NCI-H2196 treated with DMSO at 0.1 percent for 48 hours (cell line): Measurements from ENCODE around the gene IL17RC.
A peak's percentile ranks its signal among the peaks of the same experiment; 100 is the strongest.

Experiments
- DNase-seq: peaks from one replicate; lab custom pipeline; 2025; ENCODE audit not compliant: unreplicated experiment; lab: John Stamatoyannopoulos, UW

IL17RC gene

DNA sequence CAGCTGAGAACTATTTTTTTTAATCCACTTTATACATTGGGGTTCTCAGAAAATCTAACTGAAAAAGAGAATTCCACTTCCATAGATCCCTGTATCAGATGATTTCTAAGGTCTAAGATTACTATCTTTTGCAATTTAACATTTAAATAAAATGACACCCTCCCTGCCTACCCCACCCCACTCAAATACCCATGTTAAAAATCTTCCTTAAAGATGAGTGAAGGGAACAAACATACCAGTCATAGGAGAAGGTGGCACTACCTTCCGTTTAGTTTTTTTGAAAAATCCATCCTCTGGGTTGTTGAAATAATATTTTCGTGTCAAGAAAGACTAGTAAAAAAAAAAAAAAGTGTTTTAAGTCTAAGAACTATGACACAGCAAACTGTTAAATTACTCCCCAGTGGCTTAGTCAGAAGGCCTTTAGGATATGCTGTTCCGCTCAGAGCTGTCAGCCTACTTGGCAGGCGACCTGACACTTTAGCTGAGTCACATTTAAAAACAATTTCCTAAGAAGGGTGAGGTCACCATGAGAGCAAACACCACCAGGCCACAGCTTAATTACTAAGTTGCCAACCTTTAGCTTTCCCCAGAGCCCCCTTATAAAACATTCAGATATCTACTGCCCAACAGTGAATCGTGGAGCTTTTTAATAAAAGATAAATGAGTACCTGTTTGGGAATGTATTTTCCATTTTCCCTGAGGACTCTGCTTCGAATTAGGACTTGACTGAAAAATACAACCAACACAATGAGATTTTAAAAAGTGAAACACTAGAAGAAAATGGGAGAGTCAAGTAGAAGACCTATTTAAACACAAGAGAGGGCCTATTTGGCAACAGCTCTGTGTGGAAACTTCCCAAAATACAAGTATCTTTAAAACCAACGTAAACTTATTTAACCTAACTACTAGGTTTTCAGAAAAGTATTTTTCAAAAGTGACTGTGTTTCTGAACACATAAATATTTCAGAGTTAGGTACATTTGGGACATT is 60.1 kb downstream of the IL17RC start:
- DNase-seq, result peak; percentile 55

DNA sequence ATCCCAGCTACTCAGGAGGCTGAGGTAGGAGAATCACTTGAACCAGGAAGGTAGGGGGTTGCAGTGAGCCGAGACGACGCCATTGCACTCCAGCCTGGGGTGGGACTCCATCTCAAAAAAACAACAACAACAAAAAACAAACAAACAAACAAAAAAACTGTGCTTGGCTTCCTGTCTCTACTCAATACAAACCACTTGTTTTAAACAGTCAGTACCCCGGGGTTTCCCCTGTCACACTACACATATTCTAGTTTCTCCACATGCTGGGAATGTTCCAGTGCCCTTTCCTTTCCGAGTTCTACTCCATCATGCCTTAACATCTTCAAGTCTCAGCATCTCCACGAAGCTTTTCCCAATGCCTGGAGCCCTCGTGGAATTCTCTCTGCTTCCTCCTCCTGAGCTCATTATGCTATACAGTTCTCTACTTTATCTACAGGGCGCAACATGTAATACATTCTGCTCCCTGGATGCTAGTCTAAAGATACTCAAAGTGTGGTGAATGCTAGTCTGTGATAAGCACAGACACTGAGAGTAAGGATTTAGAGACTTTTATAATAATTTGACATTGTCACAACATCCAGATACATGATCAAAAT is 61.9 kb downstream of the IL17RC start:
- DNase-seq, result no peak

DNA sequence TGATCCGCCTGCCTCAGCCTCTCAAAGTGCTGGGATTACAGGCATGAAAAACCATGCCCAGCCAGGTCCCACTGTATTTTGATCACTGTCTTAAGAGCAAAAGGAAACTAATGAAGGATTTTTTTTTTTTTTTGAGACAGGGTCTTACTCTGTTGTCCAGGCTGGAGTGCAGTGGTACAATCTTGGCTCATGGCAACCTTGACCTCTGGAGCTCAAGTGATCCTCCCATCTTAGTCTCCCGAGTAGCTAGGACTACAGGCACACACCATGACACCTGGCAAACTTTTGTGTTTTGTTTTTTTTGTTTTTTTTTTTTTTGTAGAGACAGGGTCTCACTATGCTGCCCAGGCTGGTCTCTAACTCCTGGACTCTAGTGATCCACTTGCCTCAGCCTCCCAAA is 63.4 kb downstream of the IL17RC start:
- no peak for DNase-seq
